Adrenal gland (tissue), 12 donors: ENCODE results near the gene GLIS1. TPM values are rescaled to one million over a fixed set of nuclear protein-coding genes. Genes with fewer than 3 reads are reported as not detected.

Experiments
- DNase-seq, 7 donors: peaks; one replicate each; pipeline ENCODE4 v3.0.0-alpha.2; 2019 to 2020
- H3K27ac ChIP-seq, 5 donors: fragments of 200-600 bp; sonication (generic) in 4 of 5; 1 replicate in 3 of 5; 2 replicates in 2 of 5; pipeline versions ENCODE4 v1.5.1 to v1.8.0; 2016 to 2020; ENCODE audit warnings: mild to moderate bottlenecking in 1 of 5
- H3K27me3 ChIP-seq: fragments of 200-600 bp; 2 replicates; pipeline ENCODE4 v1.8.0; 2021
- H3K36me3 ChIP-seq, 2 donors: fragments of 200-600 bp; replicated peaks in 1 of 2; 1 replicate in 1 of 2; 2 replicates in 1 of 2; pipeline versions ENCODE4 v1.5.1 to v1.8.0; 2018 to 2022
- H3K4me1 ChIP-seq, 2 donors: fragments of 200-600 bp; replicated peaks in 1 of 2; 1 replicate in 1 of 2; 2 replicates in 1 of 2; pipeline versions ENCODE4 v1.5.1 to v1.8.0; 2018 to 2021
- H3K4me3 ChIP-seq, 4 donors: fragments of 200-600 bp; sonication (generic) in 3 of 4; one replicate each; pipeline ENCODE4 v1.5.1; 2016 to 2018
- H3K9me3 ChIP-seq, 3 donors: fragments of 200-600 bp; sonication (generic) in 1 of 3; replicated peaks in 1 of 3; 1 replicate in 2 of 3; 2 replicates in 1 of 3; pipeline versions ENCODE4 v1.5.1 to v1.8.0; 2016 to 2021
- POLR2A ChIP-seq, 2 donors: fragments of 450-650 bp; IDR thresholded peaks; one replicate each; pipeline ENCODE4 v1.6.1; 2017; ENCODE audit warnings: antibody characterized with exemption in 2 of 2, mild to moderate bottlenecking in 2 of 2, moderate library complexity in 1 of 2
- WGBS, 4 donors: extraction: QIAGEN DNeasy Blood & Tissue Kit in 2 of 4; methylation state at CpG; one replicate each; pipeline versions ENCODE4 v1.1.5 to v1.1.7; 2013 to 2017; 5-methylcytosine and 5-hydroxymethylcytosine counted together
- intact Hi-C, 2 donors: fragments of 100-400 bp; cut with DNase I; formaldehyde crosslinking; loops; one replicate each; pipeline versions ENCODE4 v1.14.1 to v1.15.0; 2022 to 2023
- polyA plus RNA-seq, 3 donors: library from polyadenylated mRNA; stranded (reverse); fragments of 200-250 nt in 2 of 3; fragments of 350-450 nt in 1 of 3; fragmentation: Illumina TruSeq in 1 of 3; extraction: RNeasy Lipid Tissue Mini Kit (QIAGEN cat#74804) in 1 of 3; gene quantifications; one replicate each; pipeline ENCODE4 v1.2.3, GENCODE V29; 2013 to 2014
- total RNA-seq, 9 donors: library from RNA; depleted of rRNA in 4 of 9; stranded (reverse); fragments of >200 nt in 4 of 9; fragments of 120-200 nt in 1 of 9; fragmentation: NEBNext Ultra II Directional in 1 of 9; extraction: Animal tissue kit (Norgen Biotek cat#: 25700) in 1 of 9; gene quantifications; one replicate each; pipeline versions ENCODE4 v1.1.0 to v1.2.4, GENCODE V29; 2013 to 2023
- TF ChIP-seq, protein P1 (sequence below), 6 experiments: fragments of 450-650 bp in 4 of 6; fragments of 200-600 bp in 2 of 6; sonication (generic) in 1 of 6; IDR thresholded peaks; 1 replicate in 5 of 6; 2 replicates in 1 of 6; pipeline versions ENCODE4 v1.5.1 to v1.8.0; 2016 to 2021; ENCODE audit warnings: antibody characterized with exemption in 6 of 6, mild to moderate bottlenecking in 2 of 6, moderate library complexity in 1 of 6
- donor health status: healthy with polysubstance abuse.
- donor health status: Bipolar disorder and iron deficiency.
- donor health status: DM: yes; HTN: yes; CAD: no.
- donor health status: DM: no; HTN: no; CAD: no.
- donor health status: DM: no; HTN: no; CAD: no.
- donor health status: DM: yes; HTN: yes; CAD: no.

Gene GLIS1
- total and polyA plus RNA-seq, 12 donors, result 0.08 to 0.37 (median 0.14) TPM; not detected in 6

DNA sequence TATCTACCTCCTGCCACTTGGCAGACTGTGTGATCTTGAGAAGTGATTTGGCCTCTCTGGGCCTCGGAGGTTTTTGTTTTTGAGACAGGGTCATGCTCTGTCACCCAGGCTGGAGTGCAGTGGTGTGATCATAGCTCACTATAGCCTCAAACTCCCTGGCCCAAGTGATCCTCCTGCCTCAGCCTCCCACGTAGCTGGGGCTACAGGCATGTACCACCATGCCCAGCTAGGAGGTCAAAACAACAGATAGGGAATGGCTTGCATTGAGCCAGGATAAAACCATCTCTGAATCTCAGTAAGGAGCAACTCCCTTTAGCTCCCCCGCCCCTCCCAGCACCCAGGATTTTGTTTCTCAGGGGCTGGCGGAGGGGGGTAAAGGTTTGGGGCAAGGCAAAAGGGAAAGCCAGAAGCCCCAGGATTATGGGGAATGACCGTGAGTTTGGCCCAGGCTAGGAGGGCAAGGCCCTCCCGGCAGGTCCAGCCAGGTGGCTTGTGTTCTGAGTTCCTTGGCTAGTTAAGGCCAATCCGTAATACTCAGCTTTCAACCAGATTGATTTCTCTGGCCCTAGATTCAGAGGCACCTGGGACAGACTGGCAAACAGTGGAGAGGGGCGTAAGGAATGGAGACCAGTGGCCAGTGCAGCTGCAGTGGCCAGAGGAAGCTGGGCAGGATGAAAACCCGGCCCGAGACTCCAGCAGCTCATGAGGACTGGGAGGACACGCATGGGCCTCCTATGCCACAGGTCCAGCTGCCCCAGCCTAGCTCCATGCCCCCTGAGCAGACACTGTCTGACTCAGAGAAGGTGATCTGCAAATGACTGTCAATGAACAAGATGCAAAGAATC is 149.7 kb downstream of the GLIS1 start:
- no peaks in the 10 kb centered on the region for H3K4me1 ChIP-seq
- peak in 2 of 7 donors; percentile 4 to 28 for DNase-seq

DNA sequence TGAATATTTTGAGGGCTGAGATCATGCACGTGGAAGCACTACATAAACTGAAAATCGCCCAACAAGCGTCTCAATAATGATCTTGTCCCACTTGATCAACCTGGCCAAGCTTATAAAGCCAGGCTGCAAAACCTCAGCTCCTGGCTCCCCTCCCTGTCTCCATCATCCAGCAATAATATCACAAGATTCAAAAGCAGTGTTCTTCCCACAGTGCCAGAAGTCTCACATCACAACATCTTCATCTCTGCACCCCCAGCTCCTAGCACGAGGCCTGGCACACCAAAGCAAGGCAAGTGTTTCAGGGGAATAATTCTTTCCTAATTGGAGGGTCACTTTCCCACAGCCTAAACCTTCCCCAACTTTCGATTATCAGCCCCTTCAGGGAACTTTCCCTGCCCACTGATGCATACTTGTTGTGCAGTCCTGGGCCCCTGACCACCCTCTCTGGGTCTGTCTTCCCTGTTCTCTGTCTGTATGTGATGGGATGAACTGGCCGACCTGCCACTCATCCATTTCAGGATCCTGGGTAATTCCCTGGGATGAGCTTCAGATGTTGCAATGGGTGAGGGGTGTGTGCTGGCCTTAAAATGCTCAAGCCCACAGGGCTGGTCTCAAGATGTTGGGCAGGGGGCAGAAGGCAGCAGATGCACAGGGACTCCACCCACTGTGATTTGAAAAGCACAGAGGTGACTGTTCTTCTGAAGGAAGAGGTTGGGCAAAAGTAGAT is 150.7 kb downstream of the GLIS1 start:
- no peak overlapping the region for H3K4me3 ChIP-seq
- DNase-seq, result peak in 2 of 7 donors; percentile 6 to 20
- no peak overlapping the region for H3K27ac ChIP-seq
- H3K27me3 ChIP-seq, result no peaks in the 10 kb centered on the region
- intact Hi-C loops, result no loop called here
- H3K36me3 ChIP-seq, result no peaks in the 10 kb centered on the region
- 80 to 87% (median 85%) methylated on average over 6 of the region's 6 CpGs for WGBS, 4 donors
- H3K4me1 ChIP-seq, result no peaks in the 10 kb centered on the region
- no peaks in the 10 kb centered on the region for H3K9me3 ChIP-seq
- no peak for TF ChIP-seq POLR2A (IDR thresholded peaks at IDR 0.05)
- TF ChIP-seq, protein P1, sequence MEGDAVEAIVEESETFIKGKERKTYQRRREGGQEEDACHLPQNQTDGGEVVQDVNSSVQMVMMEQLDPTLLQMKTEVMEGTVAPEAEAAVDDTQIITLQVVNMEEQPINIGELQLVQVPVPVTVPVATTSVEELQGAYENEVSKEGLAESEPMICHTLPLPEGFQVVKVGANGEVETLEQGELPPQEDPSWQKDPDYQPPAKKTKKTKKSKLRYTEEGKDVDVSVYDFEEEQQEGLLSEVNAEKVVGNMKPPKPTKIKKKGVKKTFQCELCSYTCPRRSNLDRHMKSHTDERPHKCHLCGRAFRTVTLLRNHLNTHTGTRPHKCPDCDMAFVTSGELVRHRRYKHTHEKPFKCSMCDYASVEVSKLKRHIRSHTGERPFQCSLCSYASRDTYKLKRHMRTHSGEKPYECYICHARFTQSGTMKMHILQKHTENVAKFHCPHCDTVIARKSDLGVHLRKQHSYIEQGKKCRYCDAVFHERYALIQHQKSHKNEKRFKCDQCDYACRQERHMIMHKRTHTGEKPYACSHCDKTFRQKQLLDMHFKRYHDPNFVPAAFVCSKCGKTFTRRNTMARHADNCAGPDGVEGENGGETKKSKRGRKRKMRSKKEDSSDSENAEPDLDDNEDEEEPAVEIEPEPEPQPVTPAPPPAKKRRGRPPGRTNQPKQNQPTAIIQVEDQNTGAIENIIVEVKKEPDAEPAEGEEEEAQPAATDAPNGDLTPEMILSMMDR (IDR thresholded peaks at IDR 0.05), result no peak

More for the DNA sequence above, 149.7 kb downstream of the GLIS1 start:
- H3K36me3 ChIP-seq, result no peaks in the 10 kb centered on the region
- no peak overlapping the region for H3K4me3 ChIP-seq
- no peaks in the 10 kb centered on the region for H3K9me3 ChIP-seq
- H3K27ac ChIP-seq, result peak overlapping the region in 1 of 5 donors; percentile 36
- intact Hi-C loops, result no loop called here
- no peaks in the 10 kb centered on the region for H3K27me3 ChIP-seq
- TF ChIP-seq, protein P1 (IDR thresholded peaks at IDR 0.05), result no peak
- TF ChIP-seq POLR2A (IDR thresholded peaks at IDR 0.05), result no peak
- WGBS, 4 donors, result 87 to 95% (median 88%) methylated on average over 10 to 11 of the region's 11 CpGs

DNA sequence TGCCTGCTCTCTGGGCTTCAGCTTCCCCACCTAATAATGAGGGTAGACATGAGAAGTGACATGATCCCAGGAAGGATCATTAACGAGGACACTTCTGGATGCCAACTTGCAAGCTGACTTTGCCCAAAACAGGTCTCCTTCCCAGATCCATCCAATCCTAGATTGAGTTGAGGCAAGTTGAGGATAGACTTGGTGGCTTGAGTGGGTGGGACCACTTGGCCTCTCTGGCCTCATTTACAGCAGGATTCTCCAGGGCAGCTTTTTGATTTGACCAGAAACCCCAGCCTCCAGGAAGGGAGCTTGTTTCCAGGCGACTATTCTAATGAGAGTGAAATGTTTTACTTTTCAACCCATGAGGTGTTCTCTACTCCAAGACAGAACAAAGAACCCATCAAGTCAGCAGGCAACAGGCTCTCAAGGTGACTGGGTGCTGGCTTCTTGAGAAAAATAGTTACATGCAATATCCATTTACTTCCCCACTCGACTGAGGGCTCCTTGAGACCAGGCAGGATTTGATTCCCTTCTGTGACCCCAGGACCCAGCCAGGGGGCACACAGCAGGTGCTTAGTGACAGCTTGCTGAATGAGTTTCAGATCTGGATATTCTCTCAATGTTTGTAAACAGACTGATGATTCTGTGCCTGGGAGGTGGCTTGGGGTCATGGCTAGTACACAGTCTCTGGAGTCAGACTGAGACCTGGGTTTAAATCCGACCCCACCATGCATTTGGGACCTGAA is 151.5 kb downstream of the GLIS1 start:
- no peaks in the 10 kb centered on the region for H3K4me1 ChIP-seq
- WGBS, 4 donors, result 64 to 85% (median 77%) methylated on average over 4 of the region's 4 CpGs
- TF ChIP-seq POLR2A (IDR thresholded peaks at IDR 0.05), result no peak
- TF ChIP-seq, protein P1 (IDR thresholded peaks at IDR 0.05), result no peak
- H3K27ac ChIP-seq, result no peak overlapping the region
- H3K9me3 ChIP-seq, result no peaks in the 10 kb centered on the region
- intact Hi-C loops, result no loop called here
- no peak overlapping the region for H3K4me3 ChIP-seq
- DNase-seq, result peak in 2 of 7 donors; percentile 2 to 11
- no peaks in the 10 kb centered on the region for H3K36me3 ChIP-seq
- H3K27me3 ChIP-seq, result no peaks in the 10 kb centered on the region

DNA sequence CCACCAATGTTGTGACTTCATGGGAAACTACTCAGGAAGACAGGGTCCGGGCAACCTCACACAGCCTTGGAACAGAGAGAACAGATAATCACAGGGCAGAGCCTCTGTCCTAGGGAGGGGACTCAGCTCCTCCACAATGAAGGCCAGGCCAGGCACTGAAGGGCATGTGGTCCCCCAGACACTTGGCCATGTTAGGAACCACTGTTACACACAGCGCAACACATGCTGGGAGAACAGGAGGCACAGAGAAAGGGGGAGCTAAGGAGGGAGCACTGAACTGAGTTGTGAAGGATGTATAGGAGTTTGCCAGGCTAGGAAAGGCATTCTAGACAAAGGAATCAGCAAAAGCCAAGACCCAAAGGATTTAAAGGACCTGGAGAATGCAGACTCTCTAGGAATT is 152.2 kb downstream of the GLIS1 start:
- 64 to 97% (median 76%) methylated on average over 2 of the region's 2 CpGs for WGBS, 4 donors
- intact Hi-C loops, result no loop called here
- TF ChIP-seq, protein P1 (IDR thresholded peaks at IDR 0.05), result no peak
- TF ChIP-seq POLR2A (IDR thresholded peaks at IDR 0.05), result no peak

More for the DNA sequence above, 152.2 kb downstream of the GLIS1 start:
- no peaks in the 10 kb centered on the region for H3K27me3 ChIP-seq
- H3K9me3 ChIP-seq, result no peaks in the 10 kb centered on the region
- no peak overlapping the region for H3K27ac ChIP-seq
- H3K4me1 ChIP-seq, result no peaks in the 10 kb centered on the region
- H3K4me3 ChIP-seq, result no peak overlapping the region
- no peaks in the 10 kb centered on the region for H3K36me3 ChIP-seq
- peak in 2 of 7 donors; percentile 3 to 20 for DNase-seq
